D721Med (cell line): ENCODE data around the gene AKIP1.
"Not testable (repeated sequence)": the region's sequence is repeated elsewhere in the genome, so short reads cannot be mapped to it uniquely, and the experiment has no call there.

ENCODE experiments used
- DNase-seq: peaks from one replicate; pipeline ENCODE4 v3.0.0; 2011; ENCODE audit warnings: low spot score; ENCODE audit not compliant: insufficient read length
- FAIRE-seq: peaks from 2 replicates; lab custom pipeline; 2011; peaks lifted over from hg19 to GRCh38; lab: Jason Lieb, UNC
- CTCF ChIP-seq: IDR thresholded peaks from 2 replicates; pipeline ENCODE4 v1.5.1; 2012; ENCODE audit warnings: mild to moderate bottlenecking, control low read depth; ENCODE audit not compliant: insufficient read depth; ENCODE audit errors: missing control alignments

AKIP1 gene

GRCh38 chr11:8932564-8933180 is 21.7 kb downstream of the AKIP1 start, which contains the start of gene C11orf16:
Gene C11orf16 (minus strand): TSS chr11:8932947. CDS start chr11:8932308, 639 bp downstream.
- DNase-seq (no peak), FAIRE-seq (no peak)
- TF ChIP-seq CTCF: no peak

- no peak for DNase-seq
- TF ChIP-seq CTCF: no peak
- FAIRE-seq: no peak
Measured at GRCh38 chr11:8933931-8934330, 22.9 kb downstream of the AKIP1 start.

- TF ChIP-seq CTCF: no peak
- peak; percentile 84 for FAIRE-seq
- peak; percentile 56 for DNase-seq
Measured at GRCh38 chr11:8934742-8935488, 23.9 kb downstream of the AKIP1 start.

GRCh38 chr11:8935789-8936188 is 24.8 kb downstream of the AKIP1 start:
- not testable (repeated sequence) for DNase-seq, FAIRE-seq

- TF ChIP-seq CTCF: no peak
- FAIRE-seq: no peak
- DNase-seq: no peak
Measured at GRCh38 chr11:8937159-8937558, 26.2 kb downstream of the AKIP1 start.

- DNase-seq (no peak), FAIRE-seq (no peak)
- no peak for TF ChIP-seq CTCF
Measured at GRCh38 chr11:8937659-8938058, 26.7 kb downstream of the AKIP1 start.

- TF ChIP-seq CTCF: no peak
- FAIRE-seq (no peak), DNase-seq (no peak)
Measured at GRCh38 chr11:8941341-8942103, 30.5 kb downstream of the AKIP1 start.
